Activated CD4-positive, alpha-beta T cell treated with anti-CD3 and anti-CD28 coated beads for 1 hour (primary cell): ENCODE measurements around the gene NPDC1.
A peak's percentile ranks its signal among the peaks of the same experiment; 100 is the strongest.
"Not testable (repeated sequence)": the region's sequence is repeated elsewhere in the genome, so short reads cannot be mapped to it uniquely, and the experiment has no call there.

Source experiments
- DNase-seq: peaks from one replicate; pipeline ENCODE4 v3.0.0-alpha.2; 2020

Gene NPDC1

DNA sequence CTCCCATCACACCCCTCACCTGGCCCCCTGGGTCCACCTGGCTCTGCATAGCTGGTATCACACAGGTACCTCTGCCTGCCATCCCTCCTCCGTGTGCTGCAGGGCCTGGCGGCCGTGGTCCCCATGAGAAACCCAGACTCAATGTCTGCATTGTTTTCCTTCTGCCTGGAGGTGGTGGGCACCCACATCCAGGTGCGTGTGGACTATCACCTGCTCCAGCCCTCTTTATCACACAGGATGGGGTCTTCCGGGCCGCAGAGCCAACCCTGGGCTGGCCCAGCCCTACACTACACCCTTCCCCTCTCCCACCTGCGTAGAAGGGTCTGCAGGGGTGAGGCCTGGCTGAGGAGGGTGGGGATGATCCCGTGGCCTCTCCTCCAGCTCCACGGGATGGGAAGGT is 7.1 kb downstream of the NPDC1 start:
- no peak for DNase-seq

DNA sequence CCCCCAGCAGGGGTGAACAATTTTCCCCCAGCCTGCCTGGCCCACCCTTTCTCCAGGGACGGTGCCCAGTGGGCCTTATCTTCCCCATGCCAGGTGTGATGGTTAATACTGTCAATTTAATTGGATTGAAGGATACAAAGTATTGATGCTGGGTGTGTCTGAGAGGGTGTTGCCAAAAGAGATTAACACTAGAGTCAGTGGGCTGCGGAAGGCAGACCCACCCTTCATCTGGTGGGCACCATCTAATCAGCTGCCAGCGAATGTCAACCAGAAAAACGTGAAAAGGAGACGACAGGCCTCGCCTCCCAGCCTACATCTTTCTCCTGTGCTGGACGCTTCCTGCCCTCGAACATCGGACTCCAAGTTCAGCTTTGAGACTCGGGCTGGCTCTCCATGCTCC is 8.5 kb downstream of the NPDC1 start:
- no peak for DNase-seq

DNA sequence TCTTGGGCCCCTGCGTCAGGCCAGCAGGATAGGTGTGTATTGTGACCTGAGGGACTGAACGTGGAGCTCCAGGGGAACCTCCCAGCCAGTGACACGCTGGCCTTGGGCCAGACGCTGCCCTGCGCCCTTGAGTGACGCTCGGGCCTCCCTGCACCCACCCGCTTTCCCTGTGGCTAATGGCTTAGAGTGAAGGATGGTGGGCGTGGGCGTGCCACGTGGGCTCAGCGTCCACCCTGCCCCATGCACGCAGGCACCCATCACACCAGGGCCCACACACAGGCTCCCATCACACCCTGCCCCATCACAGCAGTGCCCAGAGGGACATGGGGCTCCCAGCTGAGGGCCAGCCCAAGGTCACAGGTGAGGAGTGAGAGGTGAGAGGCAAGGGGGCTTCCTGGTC is 8.9 kb downstream of the NPDC1 start:
- DNase-seq = no peak

DNA sequence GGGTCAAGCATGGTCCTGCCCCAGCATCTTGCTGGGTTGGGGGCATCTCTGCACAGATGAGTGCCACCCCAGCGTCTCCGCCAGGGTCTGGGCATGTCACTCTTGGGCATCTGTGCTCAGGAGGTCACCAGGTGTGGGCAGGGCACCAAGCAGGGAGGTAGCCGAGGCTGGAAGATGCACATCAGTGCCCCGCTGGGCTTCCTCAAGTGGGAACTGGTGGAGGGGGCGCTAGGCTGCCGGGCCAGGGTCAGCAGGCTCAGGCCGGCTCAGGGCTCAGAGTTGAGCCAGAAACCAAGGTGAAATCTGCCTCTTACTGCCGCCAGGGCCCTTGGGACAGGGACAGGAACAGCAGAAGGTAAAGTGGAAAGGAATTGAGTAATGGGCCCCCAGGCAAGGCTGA is 10.0 kb downstream of the NPDC1 start:
- no peak for DNase-seq

DNA sequence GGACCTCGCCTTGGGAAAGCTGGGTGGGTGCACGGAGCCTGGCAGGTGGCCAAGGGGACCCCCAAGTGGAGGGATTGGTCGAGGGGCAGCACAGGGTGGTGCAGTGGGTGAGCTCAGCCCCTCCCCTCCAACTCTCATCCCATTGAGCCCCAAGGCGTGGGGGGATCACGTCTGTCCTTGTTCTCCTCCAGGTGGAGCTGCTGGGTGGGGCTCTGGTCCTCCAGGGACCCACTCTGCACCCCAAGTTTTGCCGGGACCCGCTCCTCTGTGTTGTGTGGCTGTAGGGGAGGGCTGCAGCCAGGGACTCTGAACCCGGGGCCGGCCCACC is 10.5 kb downstream of the NPDC1 start:
- DNase-seq = no peak

DNA sequence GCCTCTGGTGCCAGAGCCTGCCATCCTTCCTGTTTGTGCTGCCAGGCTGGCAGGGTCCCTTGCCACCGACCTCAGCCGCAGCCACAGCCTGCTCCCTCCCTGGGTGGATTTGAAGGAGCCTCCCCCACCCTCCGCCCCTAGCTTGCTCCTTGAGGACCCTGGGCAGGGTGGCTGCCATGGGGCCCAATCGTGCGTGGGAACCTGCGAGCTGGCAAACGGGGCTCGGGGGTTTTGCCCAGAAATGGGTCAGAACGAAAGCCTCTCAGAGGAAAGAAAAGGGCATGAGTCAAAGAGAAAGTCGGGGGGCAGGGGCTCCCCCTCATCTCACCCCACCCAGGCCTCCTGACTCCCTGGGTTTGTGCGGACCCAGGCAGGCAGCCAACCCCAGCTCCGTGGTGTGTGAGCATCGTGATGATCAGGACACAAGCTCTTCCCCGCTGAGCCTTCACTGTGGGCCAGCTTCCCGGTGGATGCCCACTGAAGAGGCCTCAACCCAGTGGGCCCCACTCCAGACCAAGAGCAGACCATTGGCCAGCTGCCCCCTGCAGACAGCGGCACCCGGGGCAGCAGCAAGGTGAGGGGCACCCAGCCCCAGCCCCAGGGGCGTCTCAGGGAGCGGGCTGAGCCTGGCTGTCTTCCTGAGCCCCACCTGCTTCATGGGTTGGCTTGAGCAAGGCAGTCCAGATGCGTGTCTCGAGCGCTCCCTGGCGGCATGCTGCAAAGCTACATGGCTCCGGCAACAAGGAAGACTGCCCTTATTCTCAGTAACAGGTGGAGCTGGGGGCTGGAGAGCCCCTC is 11.1 kb downstream of the NPDC1 start:
- peak; percentile 80 for DNase-seq

DNA sequence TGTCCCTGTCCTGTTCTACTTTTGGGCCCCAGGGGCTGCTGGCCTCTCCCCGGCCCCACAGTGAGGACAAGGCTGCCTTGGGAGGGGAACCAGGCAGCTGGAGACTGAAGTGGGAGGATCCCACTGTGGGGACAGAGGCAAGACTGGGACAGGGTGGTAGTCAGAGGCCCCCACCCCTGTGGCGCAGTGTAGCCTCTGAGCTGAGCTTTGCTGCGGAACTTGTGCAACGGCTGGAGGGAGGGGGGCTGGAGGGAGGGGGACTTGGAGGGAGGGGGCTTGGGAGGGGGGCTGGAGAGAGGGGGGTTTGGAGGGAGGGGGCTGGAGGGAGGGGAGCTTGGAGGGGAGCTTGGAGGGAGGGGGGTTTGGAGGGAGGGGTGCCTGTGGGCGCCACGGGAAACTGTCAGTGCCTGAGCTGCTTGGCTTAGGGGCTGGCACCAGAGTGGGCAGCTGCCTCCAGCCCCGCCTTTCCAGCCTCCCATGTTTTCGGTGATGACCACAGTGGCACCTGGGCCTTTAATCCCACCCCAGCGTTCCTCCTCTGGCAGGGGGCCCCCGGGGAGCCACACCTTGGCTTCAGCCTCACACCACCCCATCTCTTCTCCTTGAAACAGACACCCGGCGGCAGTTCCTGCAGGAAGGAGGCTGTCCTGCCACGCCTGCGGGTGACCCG is 11.8 kb downstream of the NPDC1 start:
- DNase-seq = no peak

DNA sequence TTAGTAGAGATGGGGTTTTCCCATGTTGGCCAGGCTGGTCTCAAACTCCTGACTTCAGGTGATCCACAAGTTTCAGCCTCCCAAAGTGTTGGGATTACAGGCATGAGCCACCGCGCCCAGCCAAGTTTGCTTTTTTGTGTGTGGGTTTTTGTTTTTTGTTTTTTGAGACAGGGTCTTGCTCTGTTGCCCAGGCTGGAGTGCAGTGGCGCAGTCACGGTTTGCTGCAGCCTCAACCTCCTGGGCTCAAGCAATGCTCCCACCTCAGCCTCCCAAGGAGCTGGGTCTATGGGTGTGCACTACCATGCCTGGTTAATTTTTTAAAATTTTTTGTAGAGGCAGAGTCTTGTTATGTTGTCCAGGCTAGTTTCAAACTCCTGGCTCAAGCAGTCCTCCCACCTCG is 12.5 kb downstream of the NPDC1 start:
- not testable (repeated sequence) for DNase-seq

DNA sequence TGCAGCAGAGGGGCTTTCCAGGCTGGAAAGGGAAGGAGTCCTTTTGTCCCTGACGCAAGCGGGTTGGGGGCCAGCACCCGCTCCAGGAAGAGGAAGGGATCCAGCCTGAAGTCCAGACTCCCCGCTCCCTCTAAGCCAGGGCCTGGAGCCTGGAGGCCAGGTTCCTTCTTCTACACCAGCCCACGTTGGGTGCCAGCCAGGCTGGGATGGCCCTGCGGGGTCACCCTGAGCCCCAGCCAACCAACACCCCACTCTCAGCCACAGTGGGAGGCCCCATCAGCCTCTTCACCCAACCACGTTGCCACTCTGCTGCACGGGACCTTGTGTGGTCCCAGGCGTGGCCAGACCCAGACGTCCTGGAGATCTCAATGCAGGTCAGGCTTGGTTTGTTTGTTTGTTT is 13.1 kb downstream of the NPDC1 start:
- no peak for DNase-seq

DNA sequence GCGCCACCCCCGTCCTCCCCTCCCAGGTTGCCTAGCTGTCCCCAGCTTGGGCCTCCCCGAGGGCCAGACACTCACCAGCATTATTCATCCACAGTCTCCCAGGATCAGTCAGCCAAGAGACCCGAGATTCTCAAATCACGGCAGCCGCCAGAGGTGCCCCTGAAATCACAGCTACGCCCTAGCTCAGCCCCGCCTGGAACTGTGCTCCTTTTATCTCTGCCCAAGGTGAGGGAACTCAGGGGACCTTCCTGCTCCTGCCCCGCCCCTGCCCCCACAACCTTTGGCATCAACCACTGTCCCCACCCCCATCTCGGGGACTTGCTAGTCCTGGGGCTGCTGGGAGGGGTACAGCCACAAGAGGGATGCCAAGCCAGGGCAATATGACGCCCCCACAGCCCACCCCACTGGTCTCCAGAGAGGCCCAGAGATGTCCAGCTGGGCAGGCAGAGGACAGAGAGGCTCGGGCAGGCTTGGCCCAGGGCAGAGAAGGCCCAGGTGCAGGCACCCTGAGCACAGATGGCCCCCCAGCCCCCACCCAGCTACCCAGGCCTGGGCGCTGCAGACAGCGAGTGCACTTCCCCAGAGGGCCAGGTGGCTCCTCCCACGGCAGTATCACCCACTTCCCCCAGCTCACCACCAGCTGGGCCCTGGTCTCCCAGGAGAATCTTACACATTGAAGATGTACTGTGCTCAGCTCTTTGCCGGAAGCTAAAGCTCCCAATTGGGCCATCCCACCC is 13.9 kb downstream of the NPDC1 start, which contains the start of gene FUT7:
Gene FUT7 (minus strand): TSS at position 185 of the 737 bp plus-strand sequence. CDS start 97 bp downstream, at position 88.
- DNase-seq = no peak

DNA sequence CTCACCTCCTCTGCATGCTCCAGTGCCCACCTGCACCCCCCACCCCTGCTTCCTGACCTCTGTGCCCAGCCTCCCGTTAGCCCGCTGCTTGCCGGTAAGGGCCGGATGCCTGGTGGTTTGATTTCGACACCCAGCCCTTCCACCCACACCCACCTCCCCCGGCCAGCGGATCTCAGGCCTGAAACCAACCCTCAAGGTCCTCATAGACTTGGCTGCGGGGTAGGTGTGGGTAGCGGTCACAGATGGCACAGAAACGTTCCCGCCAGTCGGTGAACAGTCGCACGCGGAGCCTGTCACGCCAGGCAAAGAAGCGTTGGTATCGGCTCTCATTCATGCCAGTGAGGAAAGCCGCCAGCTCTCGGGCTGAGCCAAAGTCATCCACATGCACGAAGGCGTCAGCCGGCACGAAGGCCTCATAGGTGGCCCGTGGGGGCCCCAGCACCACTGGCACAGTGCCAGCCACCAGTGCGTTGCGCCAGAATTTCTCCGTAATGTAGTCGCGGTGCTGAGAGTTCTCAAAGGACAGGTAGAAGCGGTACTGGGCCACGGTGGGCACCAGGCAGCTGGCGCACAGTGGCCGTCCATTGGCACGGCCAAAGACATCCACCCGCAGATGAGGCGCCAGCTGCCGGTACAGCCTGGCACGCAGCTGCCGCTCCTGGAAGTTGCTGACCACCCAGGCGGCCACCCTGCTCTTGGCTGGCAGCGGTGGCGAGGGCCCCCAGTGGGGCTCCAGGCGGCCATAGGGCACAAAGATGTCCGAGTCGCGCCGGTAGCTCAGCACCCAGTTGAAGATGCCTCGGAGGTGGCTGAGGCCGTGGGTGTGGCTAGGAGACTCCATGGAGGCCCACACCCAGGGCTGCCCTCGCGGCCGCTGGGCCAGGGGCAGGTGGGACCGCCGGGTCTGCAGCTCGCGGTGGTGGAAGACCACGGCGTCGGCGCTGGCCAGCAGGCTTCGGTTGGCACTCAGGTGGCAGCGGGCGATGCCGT is 15.1 kb downstream of the NPDC1 start:
- no peak for DNase-seq

DNA sequence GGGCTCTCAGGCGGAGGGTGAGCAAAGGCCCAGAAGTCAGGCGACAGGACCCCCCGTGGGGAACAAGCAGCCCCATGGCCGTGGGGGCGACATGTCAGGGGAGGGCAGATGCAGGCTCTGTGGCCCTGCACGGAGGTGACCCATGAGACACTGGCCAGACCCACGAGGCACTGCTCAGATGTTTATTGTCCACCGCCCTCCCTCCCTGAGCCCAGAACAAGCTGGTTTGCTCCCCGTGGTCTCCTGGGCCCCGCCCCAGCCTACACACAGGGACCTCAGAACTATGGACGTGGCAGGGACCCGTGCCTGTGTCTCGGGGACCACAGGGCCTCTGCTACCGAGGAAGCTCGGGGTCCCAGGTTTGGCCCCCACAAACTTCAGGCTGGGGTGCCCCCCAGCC is 16.0 kb downstream of the NPDC1 start:
- no peak for DNase-seq

DNA sequence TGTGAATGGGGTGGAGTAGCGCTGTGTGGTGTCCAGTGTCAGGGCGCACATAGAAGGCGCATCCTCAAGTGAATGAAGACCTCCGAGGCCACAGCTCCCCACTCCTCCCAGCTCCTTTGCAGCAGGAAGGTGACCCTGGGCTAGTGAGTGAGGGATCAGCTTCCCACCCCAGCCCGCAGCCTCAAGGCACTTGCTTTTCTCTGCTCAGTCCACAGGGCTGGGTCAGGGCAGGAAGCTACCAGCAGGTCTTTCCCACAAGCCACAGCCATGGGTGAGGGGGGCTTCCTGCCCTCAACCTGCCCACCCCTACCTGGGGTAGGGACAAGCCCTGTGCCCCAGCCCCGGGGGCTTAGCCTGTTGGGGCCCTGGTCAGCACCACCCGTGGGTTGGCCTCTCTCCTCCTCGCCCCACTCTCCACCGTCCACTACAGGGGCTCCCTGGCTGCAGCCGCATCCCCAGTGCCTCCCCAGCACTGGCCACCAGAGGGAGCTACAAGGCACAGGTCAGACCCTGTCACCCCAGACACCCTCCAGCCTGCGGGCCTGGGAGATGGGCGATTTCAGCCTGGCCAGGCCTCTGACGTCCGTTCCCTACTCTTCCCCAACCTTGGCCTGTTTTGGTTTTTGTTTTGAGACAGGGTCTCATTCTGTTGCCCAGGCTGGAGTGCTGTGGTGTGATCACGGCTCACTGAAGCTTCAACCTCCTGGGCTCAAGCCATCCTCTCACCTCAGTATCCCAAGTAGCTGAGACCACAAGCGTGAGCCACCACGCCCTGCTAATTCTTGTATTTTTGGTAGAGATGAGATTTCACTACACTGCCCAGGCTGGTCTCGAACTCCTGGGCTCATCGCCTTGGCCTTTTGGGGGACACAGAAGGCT is 16.7 kb downstream of the NPDC1 start:
- peak; percentile 40 for DNase-seq

DNA sequence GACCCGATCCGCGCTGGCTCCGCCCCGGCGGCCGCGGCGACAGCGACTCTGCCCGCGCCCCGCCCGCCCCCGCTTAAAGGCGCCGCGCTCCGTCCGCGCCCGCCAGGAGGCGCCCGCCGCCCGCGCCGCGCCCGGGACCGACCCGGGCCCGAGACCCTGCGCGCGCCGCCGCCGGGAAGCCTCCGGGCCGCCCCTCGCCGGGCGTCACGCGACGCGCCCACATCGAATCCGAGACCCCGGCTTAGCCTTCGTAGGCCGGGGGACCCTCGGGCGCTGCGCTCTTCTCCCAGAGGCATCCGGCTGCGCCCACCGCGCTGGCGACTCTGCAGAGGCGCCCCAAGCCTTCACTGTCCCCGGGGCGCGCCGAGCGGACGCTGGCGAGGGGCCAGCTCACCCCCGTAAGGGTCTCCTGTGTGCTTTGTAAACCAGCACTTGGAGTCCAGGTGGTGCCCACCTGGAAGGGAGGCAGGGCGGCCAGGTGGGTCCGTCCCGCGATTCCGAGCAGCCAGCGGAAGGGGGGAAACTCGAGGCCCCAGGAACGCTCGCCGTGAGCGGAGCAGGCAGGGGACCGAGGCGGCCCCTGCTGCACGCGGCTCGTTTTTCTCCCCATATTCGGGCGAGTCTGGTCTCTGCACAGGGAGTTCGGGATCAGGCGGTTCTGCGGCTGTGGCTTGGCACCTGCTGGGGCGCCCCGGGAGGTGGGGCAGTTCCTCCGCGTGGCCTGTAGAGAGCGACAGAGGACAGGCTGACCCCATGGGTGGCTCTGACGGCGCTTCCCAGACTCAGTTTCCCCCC is 17.5 kb downstream of the NPDC1 start:
- DNase-seq = peak; percentile 42

DNA sequence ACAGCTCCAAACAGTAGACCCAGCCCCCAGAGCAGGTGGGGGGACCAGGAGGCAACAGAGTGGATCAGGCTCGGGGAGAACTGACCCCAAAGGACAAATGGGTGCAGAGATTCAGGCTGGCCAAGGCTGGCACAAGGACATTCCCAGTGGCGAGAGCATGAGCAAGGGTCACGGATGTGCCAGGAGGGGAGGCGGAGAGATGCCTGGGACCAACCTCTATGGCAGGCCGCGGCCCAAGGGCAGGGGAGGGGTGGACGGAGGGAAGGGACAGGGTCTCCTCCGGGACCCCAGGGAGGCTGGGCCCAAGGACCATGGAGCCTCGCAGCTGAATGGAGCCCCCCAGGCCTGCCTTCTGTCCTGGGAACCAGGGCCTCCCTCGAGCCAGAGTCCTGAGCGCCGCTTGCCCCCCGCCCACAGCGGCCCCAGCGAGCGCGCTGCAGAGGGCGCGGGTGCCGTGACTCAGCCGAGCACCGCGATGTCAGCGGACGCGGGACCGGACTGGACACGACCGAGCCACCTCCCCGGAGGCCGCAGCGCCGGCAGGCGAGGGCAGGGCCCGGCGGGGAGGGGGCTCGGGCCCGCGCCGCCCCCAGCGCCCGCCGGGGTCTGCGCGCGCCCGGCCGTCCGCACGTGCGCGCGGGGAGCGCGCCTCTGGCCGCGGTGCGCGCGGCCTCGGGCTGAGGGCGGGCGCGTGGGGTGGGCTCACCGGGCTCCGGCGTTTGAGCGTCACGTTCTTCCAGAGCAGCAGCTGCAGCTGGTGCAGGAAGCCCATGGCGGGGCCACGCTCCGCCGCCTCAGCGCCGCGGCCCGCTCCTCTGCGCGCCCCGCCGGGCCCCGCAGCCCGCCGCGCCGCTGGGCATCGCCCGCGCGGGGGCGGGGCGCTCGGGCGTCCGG is 18.4 kb downstream of the NPDC1 start, which contains the start of gene ABCA2:
Gene ABCA2 (minus strand): TSS at position 869 of the 894 bp plus-strand sequence. CDS start 97 bp downstream, at position 772.
- no peak for DNase-seq

DNA sequence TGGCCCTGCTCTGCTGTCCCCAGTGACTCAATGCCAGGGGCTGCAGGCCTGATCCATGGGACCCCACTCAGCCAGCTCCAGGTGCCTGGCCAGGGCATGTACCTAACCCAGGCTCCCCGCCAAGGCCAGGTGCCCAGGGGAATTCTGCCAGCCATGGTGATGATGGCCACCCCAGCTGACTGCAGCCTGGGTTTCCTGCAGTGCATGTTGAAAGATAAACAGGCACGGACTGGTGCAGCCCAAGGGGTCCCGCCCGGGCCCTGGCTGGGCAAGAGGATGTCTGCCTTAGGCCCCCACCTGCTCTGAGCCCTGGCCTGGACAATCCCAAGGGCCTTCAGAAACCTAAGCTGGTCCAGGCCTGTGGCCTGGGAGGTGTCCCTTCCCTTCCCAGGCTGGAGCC is 19.1 kb downstream of the NPDC1 start:
- no peak for DNase-seq

DNA sequence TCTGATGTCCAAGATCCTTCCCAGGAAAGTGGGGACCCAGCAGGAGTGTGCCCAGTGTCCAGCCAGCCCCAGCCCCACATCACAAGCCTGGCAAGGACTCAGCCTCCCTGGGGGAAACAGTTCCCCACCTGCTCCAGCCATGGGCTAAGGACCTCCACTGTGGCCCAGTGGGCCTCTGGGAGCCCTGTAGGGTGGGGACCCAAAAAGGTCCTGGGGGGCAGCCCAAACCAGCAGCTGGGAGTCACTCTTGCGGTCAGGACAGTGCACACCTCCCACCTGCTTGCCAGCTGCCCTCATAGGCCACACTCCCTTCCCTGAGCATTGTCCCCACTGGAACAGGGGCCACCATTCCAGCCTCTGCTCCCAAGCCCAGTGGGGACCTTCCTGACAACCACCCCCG is 19.6 kb downstream of the NPDC1 start:
- no peak for DNase-seq

DNA sequence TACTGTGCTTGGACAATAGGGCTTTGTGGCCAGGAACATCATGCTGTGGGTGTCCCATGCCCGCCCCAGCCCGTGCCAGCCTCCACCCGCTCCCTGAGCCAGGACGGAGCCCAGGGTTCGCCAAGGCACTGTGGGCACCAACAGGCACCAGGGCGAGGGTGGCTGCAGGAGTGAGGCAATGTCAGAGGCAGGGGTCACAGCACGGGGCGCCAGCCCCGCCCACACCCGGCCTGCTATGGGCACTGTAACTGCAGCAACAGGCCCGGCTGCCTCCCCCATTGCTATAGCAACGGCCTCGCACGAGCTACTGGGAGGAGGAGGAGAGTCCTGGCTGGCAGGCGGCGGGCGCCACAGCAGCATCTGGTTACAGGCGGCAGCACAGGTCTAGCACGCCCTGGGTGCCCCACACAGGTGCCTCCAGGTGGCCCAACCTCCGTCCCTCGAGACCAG is 20.4 kb downstream of the NPDC1 start:
- DNase-seq = no peak

DNA sequence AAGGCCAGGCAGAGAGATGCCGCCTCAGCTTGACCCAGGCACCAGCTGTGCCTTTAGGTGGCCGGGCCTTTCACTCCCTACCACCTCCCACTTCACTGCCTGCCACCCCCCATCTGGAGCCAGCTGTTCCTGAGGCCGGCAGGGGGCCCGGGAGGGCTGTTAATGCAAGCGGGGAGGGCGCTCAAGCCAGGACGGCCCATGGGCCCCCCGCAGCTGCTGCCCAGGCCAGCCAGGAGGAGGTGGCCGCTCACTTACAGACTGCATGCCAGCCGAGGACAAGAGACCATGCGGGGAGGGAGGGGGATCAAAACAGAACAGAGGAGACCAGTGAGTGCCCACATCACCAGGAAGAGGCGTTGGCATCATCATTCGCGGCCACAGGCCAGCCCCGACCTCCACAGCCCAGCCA is 22.4 kb downstream of the NPDC1 start:
- no peak for DNase-seq
